Lower lobe of right lung (tissue), 2 donors: ENCODE data around the gene INTS6. TPM values are rescaled to one million over a fixed set of nuclear protein-coding genes. Genes with fewer than 3 reads are reported as not detected.

Source experiments
- ATAC-seq, 2 donors: fragments of 200-7000 bp; cut with Tn5 transposase; one replicate each; pipeline ENCODE4 v1.9.1; 2020 to 2022; ENCODE audit warnings: mild to moderate bottlenecking in 2 of 2, moderate library complexity in 2 of 2
- DNase-seq: peaks from one replicate; pipeline ENCODE4 v3.0.0-alpha.2; 2020
- H3K27ac ChIP-seq: fragments of 200-600 bp; one replicate; pipeline ENCODE4 v1.8.0; 2022
- H3K27me3 ChIP-seq: fragments of 200-600 bp; one replicate; pipeline ENCODE4 v1.8.0; 2022; ENCODE audit warnings: low read depth
- H3K36me3 ChIP-seq: fragments of 200-600 bp; one replicate; pipeline ENCODE4 v1.8.0; 2022; ENCODE audit warnings: mild to moderate bottlenecking
- H3K4me1 ChIP-seq: fragments of 200-600 bp; one replicate; pipeline ENCODE4 v1.8.0; 2022
- H3K4me3 ChIP-seq: fragments of 200-600 bp; one replicate; pipeline ENCODE4 v1.8.0; 2022; ENCODE audit warnings: mild to moderate bottlenecking
- H3K9me3 ChIP-seq: fragments of 200-600 bp; one replicate; pipeline ENCODE4 v1.8.0; 2022
- CTCF ChIP-seq: fragments of 200-600 bp; IDR thresholded peaks from one replicate; pipeline ENCODE4 v1.8.0; 2022; ENCODE audit warnings: antibody characterized with exemption, mild to moderate bottlenecking
- intact Hi-C: fragments of 100-400 bp; cut with DNase I; formaldehyde crosslinking; loops from one replicate; pipeline ENCODE4 v1.11.0; 2022
- total RNA-seq: library from RNA; stranded (reverse); fragmentation: NEBNext Ultra II Directional; extraction: Animal tissue kit (Norgen Biotek cat#: 25700); gene quantifications from one replicate; pipeline ENCODE4 v1.2.1, GENCODE V29; 2021
- donor health status: DM: no; HTN: yes; CAD: no; lungs with severe emphysema.

The INTS6 gene
- total RNA-seq, 1 donor from 2014 or later = 29.5 TPM

GRCh38 chr13:51449018-51449417, 3.8 kb downstream of the INTS6 start:
- H3K36me3 ChIP-seq = peaks cover 21% of the 10 kb centered on the region
- intact Hi-C loops = no loop called here
- DNase-seq (no peak), ATAC-seq (no peak)
- H3K4me3 ChIP-seq = no peak overlapping the region
- TF ChIP-seq CTCF = no peak
- H3K4me1 ChIP-seq = peaks cover 12% of the 10 kb centered on the region
- no peaks in the 10 kb centered on the region for H3K9me3 ChIP-seq
- H3K27ac ChIP-seq = no peak overlapping the region
- H3K27me3 ChIP-seq = no peaks in the 10 kb centered on the region

GRCh38 chr13:51444922-51445321, 7.9 kb downstream of the INTS6 start:
- Histone ChIP-seq H3K36me3 (peaks cover 13% of the 10 kb centered on the region), H3K9me3 (no peaks in the 10 kb centered on the region), H3K4me3 (no peak overlapping the region), H3K27ac (no peak overlapping the region), H3K4me1 (no peaks in the 10 kb centered on the region), H3K27me3 (no peaks in the 10 kb centered on the region)
- intact Hi-C loops = no loop called here
- DNase-seq = no peak
- TF ChIP-seq CTCF = no peak
- no peak for ATAC-seq

GRCh38 chr13:51440381-51440780, 12.5 kb downstream of the INTS6 start:
- H3K36me3 ChIP-seq = no peaks in the 10 kb centered on the region
- H3K4me1 ChIP-seq = no peaks in the 10 kb centered on the region
- no peak overlapping the region for H3K4me3 ChIP-seq
- H3K27ac ChIP-seq = no peak overlapping the region
- no peak for TF ChIP-seq CTCF
- H3K27me3 ChIP-seq = no peaks in the 10 kb centered on the region
- intact Hi-C loops = no loop called here
- no peak for ATAC-seq
- H3K9me3 ChIP-seq = no peaks in the 10 kb centered on the region
- DNase-seq = no peak

- intact Hi-C loops = no loop called here
Measured at GRCh38 chr13:51437550-51438127, 15.2 kb downstream of the INTS6 start.

GRCh38 chr13:51435002-51435578, 17.7 kb downstream of the INTS6 start:
- no peak overlapping the region for H3K4me3 ChIP-seq
- H3K36me3 ChIP-seq = no peaks in the 10 kb centered on the region
- DNase-seq = no peak
- intact Hi-C loops = no loop called here
- H3K9me3 ChIP-seq = no peaks in the 10 kb centered on the region
- ATAC-seq = no peak
- H3K4me1 ChIP-seq = no peaks in the 10 kb centered on the region
- TF ChIP-seq CTCF = peak; percentile 51
- H3K27me3 ChIP-seq = no peaks in the 10 kb centered on the region
- H3K27ac ChIP-seq = no peak overlapping the region

More at GRCh38 chr13:51437550-51438127, 15.2 kb downstream of the INTS6 start:
- Histone ChIP-seq H3K4me3 (no peak overlapping the region), H3K4me1 (no peaks in the 10 kb centered on the region), H3K27me3 (no peaks in the 10 kb centered on the region), H3K9me3 (no peaks in the 10 kb centered on the region), H3K27ac (no peak overlapping the region), H3K36me3 (no peaks in the 10 kb centered on the region)
- DNase-seq (no peak), ATAC-seq (no peak)
- no peak for TF ChIP-seq CTCF
